UCSD-AML1 (cell line): ENCODE measurements around the gene COX8C.
"Not testable (repeated sequence)": the region's sequence is repeated elsewhere in the genome, so short reads cannot be mapped to it uniquely, and the experiment has no call there.

Source experiments
- DNase-seq: peaks from one replicate; lab custom pipeline; 2025; ENCODE audit not compliant: unreplicated experiment; lab: John Stamatoyannopoulos, UW

Gene COX8C

GRCh38 chr14:93320489-93320888 is 26.5 kb upstream of the COX8C start:
- no peak for DNase-seq

- no peak for DNase-seq
Observed at GRCh38 chr14:93322929-93323599, 23.9 kb upstream of the COX8C start.

GRCh38 chr14:93323600-93324174 is 23.3 kb upstream of the COX8C start:
- no peak for DNase-seq

GRCh38 chr14:93326196-93326595 is 20.8 kb upstream of the COX8C start:
- no peak for DNase-seq

- DNase-seq: no peak
Observed at GRCh38 chr14:93328546-93328945, 18.4 kb upstream of the COX8C start.

- DNase-seq: no peak
Observed at GRCh38 chr14:93329965-93330608, 16.9 kb upstream of the COX8C start.

- DNase-seq: no peak
Observed at GRCh38 chr14:93330609-93331000, 16.4 kb upstream of the COX8C start.

GRCh38 chr14:93331002-93331727 is 15.8 kb upstream of the COX8C start:
- peak; percentile 29 for DNase-seq

- DNase-seq: no peak
Observed at GRCh38 chr14:93331728-93332396, 15.1 kb upstream of the COX8C start.

- DNase-seq: peak; percentile 77
Observed at GRCh38 chr14:93332397-93332852, 14.6 kb upstream of the COX8C start.

- peak; percentile 98 for DNase-seq
Observed at GRCh38 chr14:93332853-93333630, 13.9 kb upstream of the COX8C start, which contains the start of gene BTBD7. Gene BTBD7 (minus strand): TSS chr14:93333036. CDS start chr14:93296051, 36,985 bp downstream.

GRCh38 chr14:93333631-93334103 is 13.3 kb upstream of the COX8C start:
- no peak for DNase-seq

GRCh38 chr14:93337143-93337753 is 9.7 kb upstream of the COX8C start:
- DNase-seq: no peak

GRCh38 chr14:93337884-93338283 is 9.1 kb upstream of the COX8C start:
- DNase-seq: no peak

GRCh38 chr14:93343266-93343665 is 3.7 kb upstream of the COX8C start:
- no peak for DNase-seq

- DNase-seq: no peak
Observed at GRCh38 chr14:93343797-93344196, 3.2 kb upstream of the COX8C start.

- no peak for DNase-seq
Observed at GRCh38 chr14:93347850-93348249, 868 bp downstream of the COX8C start.

- DNase-seq: no peak
Observed at GRCh38 chr14:93348292-93348691, 1.3 kb downstream of the COX8C start.

- DNase-seq: not testable (repeated sequence)
Observed at GRCh38 chr14:93354873-93355272, 7.9 kb downstream of the COX8C start.
